ENCODE results near the gene ZSCAN5C.
A peak's percentile ranks its signal among the peaks of the same experiment; 100 is the strongest.
"Not testable (repeated sequence)": the region's sequence is repeated elsewhere in the genome, so short reads cannot be mapped to it uniquely, and the experiment has no call there.

ZSCAN5C gene

GRCh38 chr19:56193981-56194640 is 8.0 kb upstream of the ZSCAN5C start:
- DNase-seq = no peak

DNA sequence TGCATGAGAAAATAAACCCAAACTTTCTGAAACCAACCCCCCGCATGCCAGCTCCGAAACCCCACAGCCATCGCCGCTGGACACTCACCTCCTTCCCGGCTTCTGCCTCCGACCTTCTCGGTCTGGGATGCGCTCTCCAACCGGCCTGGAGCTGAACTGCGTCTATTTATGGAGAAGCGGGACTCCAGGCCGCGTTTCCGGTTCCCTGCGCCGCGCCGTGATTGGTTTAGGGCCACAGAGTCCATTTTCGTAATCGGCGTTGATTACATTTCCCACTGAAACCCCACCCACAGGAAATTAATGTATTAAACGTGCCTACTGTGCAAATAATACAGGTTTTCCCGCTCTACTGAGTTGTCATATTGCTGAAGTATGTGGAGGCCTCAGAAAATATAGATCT is 4.4 kb upstream of the ZSCAN5C start, which contains the start of gene ZSCAN5B:
TSS of gene ZSCAN5B (minus strand) at position 138 of the 400 bp plus-strand sequence. CDS start 4,731 bp downstream, outside the sequence.
- not testable (repeated sequence) for DNase-seq

GRCh38 chr19:56199687-56200086 is 2.4 kb upstream of the ZSCAN5C start:
- DNase-seq = no peak

- DNase-seq = not testable (repeated sequence)
Measured at GRCh38 chr19:56207581-56207980, 5.5 kb downstream of the ZSCAN5C start.

DNA sequence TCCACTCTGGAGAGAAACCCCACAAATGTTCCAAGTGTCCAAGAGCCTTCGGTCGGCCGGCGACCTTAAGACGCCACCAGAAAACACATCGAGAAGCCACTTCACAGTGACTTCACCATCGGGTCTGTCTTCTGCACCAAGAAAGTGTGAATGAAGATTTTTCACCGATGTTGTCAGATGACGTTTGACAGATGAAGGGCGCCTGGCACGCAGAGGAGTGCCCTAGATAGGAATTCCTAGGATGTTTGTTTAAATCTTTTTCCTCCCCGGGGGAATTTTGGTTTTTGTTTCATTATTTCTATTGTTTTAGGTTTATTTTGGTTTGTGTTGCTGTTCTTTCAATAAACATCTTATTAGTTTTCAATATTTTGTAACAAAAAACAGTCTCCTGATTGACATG is 7.0 kb downstream of the ZSCAN5C start:
- no peak for DNase-seq

- DNase-seq = not testable (repeated sequence)
Measured at GRCh38 chr19:56210036-56210435, 8.0 kb downstream of the ZSCAN5C start.

GRCh38 chr19:56211718-56212117 is 9.6 kb downstream of the ZSCAN5C start:
- DNase-seq = no peak

DNA sequence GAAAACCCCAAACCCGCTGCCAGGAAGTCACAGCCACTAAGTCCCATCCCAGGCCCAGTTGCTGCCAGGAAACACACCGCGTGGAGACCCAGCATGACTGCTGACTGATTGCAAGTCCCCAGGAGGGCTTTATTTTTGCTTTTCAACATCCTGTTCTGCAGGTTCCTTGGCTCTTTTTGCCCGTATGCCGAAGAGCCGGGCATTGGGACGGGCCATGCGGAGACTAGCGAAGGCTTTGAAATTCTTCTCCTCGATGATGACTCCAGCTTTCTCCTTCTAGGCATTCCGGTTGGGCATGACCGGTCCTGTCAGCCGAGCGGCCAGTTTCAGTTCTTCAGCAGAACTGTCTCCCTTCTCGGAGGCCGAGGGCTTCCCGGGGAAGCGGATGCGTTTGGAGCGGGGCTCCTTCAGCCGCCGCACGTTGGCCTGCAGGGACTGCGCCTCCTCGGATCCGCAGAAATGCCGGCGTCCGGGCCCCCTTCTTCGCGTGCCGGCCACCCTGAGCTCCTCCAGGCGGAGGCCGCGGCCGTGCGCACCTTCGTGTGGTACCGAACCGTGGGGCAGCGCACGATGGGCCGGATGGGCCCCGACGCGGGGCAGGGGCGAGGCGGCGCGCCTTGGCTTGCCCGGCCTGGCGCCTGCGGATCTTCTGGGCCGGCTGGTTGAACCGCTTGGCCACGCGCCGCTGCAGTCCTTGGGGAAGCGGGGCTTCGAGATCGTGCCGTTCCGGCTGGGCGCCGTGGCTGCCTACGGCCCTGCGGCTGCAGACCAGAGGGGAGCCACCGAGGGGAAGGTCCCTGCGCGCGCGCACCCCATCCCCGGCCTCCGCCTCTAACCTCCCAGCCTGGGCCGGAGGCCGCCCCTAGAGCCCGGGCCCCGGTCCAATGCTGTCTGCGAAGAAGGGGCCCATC is 15.2 kb downstream of the ZSCAN5C start:
- peak; percentile 18 for DNase-seq

- no peak for DNase-seq
Measured at GRCh38 chr19:56218961-56219360, 16.9 kb downstream of the ZSCAN5C start.

DNA sequence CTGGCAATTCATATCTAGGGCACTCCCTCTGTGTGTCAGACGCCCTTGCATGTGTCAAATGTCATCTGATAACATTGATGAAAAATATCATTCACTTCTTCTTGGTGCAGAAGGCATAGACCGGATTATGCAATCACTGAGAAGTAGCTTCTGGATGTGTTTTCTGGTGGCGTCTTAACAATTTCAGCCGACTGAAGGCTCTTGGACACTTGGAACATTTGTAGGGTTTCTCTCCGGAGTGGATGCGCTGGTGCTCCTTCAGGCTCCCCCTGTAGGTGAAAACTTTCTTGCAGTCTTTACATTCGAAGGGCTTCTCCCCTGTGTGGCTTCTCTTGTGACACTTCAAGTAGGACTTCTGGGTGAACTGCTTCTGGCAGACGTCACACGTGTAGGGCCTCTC is 19.4 kb downstream of the ZSCAN5C start:
- DNase-seq = not testable (repeated sequence)

DNA sequence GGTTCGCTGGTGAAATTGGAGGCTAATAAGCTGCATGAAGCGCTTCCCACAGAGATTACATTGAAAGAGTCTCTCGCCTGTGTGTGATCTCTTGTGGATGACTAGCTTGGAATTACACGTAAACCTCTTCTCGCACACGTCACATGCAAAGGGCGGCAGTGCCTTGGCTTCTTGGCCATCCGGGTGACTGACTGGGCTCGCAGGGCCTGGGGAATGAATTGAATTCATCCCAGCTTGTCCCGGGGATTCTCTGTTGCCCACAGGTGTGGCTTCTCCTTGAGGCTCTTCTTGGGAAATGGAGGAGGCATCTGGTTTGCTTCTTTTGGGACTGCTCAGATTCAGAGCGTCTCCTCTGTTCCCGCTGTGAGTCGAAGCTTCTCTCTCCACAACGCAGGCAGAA is 19.8 kb downstream of the ZSCAN5C start:
- DNase-seq = no peak

- DNase-seq = no peak
Measured at GRCh38 chr19:56222901-56223300, 20.8 kb downstream of the ZSCAN5C start.

DNA sequence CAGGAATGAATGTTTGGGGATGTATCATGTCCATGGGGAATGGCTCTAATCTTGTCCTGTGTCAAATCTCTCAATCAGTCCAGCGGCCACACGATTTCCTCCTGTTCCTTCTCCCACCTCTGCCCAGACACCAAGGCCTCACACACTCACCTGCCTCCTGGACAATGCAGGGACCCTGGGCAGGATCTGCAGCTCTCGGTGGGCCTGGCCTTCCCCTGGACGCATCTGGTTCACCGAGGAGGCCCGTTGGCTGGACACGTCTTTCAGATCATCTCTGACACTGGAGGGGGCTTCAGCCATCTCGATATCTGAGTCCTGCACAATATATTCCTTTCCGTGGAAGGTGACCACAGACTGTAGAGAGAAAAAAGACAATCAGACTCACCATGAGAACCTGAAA is 21.4 kb downstream of the ZSCAN5C start:
- no peak for DNase-seq

GRCh38 chr19:56245121-56245740 is 43.2 kb downstream of the ZSCAN5C start:
- peak; percentile 43 for DNase-seq

DNA sequence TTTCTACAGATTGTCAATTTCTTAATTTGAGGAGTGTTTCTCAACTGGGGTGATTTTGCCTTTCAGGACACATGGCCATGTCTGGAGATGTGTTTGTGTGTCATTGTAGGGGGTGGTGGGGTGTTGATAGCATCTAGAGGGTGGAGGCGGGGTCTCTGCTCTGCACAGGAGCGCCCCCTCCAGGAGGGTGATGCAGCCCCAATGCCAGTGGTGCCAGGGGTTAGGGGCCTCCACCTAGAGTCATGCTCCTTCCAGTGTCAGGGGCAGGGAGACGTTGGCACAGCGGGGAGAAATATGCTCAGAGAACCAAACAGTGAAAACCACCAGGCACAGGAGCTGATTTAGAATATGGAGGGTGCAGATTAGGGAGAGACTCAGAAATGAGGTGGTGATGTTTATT is 43.7 kb downstream of the ZSCAN5C start:
- DNase-seq = not testable (repeated sequence)

- DNase-seq = not testable (repeated sequence)
Measured at GRCh38 chr19:56248736-56249338, 46.8 kb downstream of the ZSCAN5C start.

DNA sequence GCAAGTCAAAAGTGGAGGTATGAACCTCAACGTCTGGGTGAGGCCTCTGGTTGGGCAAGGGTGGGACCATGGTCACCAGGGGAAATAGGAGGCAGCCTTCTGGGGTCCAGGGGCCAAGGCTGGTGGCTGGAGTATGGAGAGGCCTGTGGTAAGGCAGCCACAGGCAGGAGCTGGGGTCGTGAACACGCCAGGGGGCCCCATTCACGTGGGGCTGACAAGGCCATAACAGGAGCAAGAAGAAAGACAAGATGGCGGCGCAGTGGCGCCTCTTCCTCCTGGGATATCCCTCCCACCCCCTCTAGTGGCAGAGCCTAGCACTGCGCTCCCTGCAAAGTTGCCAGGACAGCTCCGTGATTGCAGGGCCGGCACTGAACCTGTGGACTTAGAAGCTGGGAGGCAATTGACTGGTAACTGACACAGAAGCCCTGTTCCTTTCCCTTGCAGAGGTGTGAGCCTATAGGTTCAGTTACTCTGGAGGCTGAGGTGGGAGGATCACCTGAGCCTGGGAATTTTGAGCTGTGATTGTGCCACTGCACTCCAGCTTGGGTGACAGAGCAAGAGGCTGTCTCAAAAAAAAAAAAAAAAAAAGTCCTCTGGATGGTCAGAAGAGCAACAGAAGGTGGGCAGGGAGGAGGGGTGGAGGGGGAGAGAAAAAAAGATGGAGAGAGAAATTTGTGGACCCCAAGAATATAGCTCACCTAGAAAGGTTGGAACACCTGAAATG is 50.8 kb downstream of the ZSCAN5C start:
- DNase-seq = peak; percentile 65

DNA sequence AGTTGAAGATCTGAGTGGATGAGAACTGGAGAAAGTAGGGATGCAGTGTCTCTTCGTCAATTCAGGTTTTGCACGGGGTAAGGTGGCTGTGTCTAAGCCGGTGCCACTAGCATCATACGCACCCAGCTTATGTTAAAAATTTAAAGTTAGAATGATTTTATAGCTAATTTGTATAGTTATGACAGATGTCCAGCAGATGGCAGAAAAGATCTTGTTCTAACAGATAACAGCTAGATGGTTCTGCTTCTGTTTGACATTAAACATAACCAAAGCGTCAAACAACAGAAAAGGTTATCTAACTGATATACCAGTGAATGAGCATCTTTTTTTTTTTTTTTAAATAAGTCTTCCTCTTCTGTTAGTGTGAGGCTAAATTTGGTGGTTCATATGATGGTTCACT is 51.7 kb downstream of the ZSCAN5C start:
- DNase-seq = peak; percentile 50

DNA sequence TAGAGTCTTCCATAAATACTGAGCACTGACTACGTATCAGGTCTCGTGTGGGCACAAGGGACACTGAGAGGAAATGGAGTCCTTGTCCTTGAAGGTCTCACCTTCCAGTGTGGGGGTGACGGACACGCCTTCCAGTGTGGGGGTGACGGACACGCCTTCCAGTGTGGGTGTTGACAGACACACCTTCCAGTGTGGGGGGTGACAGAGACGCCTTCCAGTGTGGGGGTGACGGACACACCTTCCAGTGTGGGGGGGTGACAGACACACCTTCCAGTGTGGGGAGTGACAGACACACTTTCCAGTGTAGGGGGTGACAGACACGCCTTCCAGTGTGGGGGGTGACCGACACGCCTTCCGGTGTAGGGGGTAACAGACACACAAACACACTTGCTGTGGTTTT is 56.2 kb downstream of the ZSCAN5C start:
- no peak for DNase-seq

Measured in fibroblast of skin of abdomen (primary cell).